H1 (cell line): Measurements from ENCODE around the gene KRT24. TPM values are rescaled to one million over a fixed set of nuclear protein-coding genes. Genes with fewer than 3 reads are reported as not detected.
"Not testable (repeated sequence)": the region's sequence is repeated elsewhere in the genome, so short reads cannot be mapped to it uniquely, and the experiment has no call there.

Experiments used
- CTCF ChIA-PET: fragments of 300-600 bp; sonication (Branson Sonifier 250); formaldehyde crosslinking; loops from one replicate; lab custom pipeline; 2021; ENCODE audit not compliant: partially characterized antibody; lab: Charles Lee
- POLR2A ChIA-PET: fragments of 300-600 bp; sonication (Branson Sonifier 250); formaldehyde crosslinking; loops from one replicate; lab custom pipeline; 2021; ENCODE audit warnings: inconsistent platforms; ENCODE audit not compliant: partially characterized antibody; lab: Charles Lee
- DNase-seq, 2 experiments: peaks; one replicate each; pipeline versions ENCODE4 v3.0.0 to v3.0.0-alpha.2; 2010 to 2022; ENCODE audit warnings: low spot score in 2 of 2, low read depth in 1 of 2, mixed read lengths in 1 of 2
- FAIRE-seq: peaks from 2 replicates; lab custom pipeline; 2011; peaks lifted over from hg19 to GRCh38; lab: Jason Lieb, UNC
- H2AFZ ChIP-seq: 2 replicates; pipeline ENCODE4 v1.8.1; 2012; ENCODE audit warnings: low read length, inconsistent platforms
- H2AK5ac ChIP-seq: 2 replicates; pipeline ENCODE4 v1.6.1; 2013; ENCODE audit warnings: low read depth, low read length
- H2BK120ac ChIP-seq: replicated peaks from 2 replicates; pipeline ENCODE3; 2013; ENCODE audit warnings: low read depth, low read length, inconsistent platforms
- H2BK12ac ChIP-seq: 2 replicates; pipeline ENCODE4 v1.6.1; 2013; ENCODE audit warnings: low read depth, low read length
- H2BK15ac ChIP-seq: 2 replicates; pipeline ENCODE4 v1.6.1; 2013; ENCODE audit warnings: low read length
- H2BK20ac ChIP-seq: 2 replicates; pipeline ENCODE4 v1.6.1; 2013; ENCODE audit warnings: low read length
- H2BK5ac ChIP-seq: 2 replicates; pipeline ENCODE4 v1.6.1; 2013; ENCODE audit warnings: low read depth, low read length
- H3K14ac ChIP-seq: 2 replicates; pipeline ENCODE4 v1.6.1; 2013; ENCODE audit warnings: inconsistent platforms; ENCODE audit not compliant: insufficient read length
- H3K18ac ChIP-seq: 2 replicates; pipeline ENCODE4 v1.6.1; 2013; ENCODE audit warnings: low read length; ENCODE audit errors: extremely low read depth
- H3K23ac ChIP-seq: 2 replicates; pipeline ENCODE4 v1.6.1; 2013; ENCODE audit warnings: inconsistent platforms; ENCODE audit not compliant: insufficient read length
- H3K23me2 ChIP-seq: 2 replicates; pipeline ENCODE4 v1.6.1; 2013; ENCODE audit warnings: low read depth, low read length
- H3K27ac ChIP-seq: 2 replicates; pipeline ENCODE4 v1.6.1; 2011; ENCODE audit warnings: low read depth, low read length, inconsistent platforms
- H3K27me3 ChIP-seq, 4 experiments: replicated peaks in 1 of 4; 1 replicate in 1 of 4; 2 replicates in 3 of 4; pipeline versions ENCODE4 v1.6.1 to v1.8.1; 2011 to 2013; ENCODE audit warnings: low read length in 3 of 4, mild to moderate bottlenecking in 3 of 4, inconsistent platforms in 2 of 4, mixed read lengths in 2 of 4, moderate library complexity in 1 of 4; ENCODE audit not compliant: control insufficient read depth in 3 of 4, insufficient read depth in 3 of 4; ENCODE audit errors: extremely low read depth in 1 of 4
- H3K36me3 ChIP-seq, 4 experiments: 2 replicates each; pipeline versions ENCODE4 v1.6.1 to v1.8.1; 2011 to 2013; ENCODE audit warnings: mild to moderate bottlenecking in 4 of 4, low read length in 3 of 4, moderate library complexity in 2 of 4, control low read depth in 1 of 4, inconsistent platforms in 1 of 4; ENCODE audit not compliant: insufficient read depth in 4 of 4, control insufficient read depth in 2 of 4
- H3K4ac ChIP-seq: replicated peaks from 2 replicates; pipeline ENCODE3; 2013; ENCODE audit warnings: low read length, low read depth, mixed read lengths, inconsistent platforms; ENCODE audit not compliant: insufficient read length
- H3K4me1 ChIP-seq, 4 experiments: replicated peaks in 1 of 4; 1 replicate in 1 of 4; 2 replicates in 3 of 4; pipeline versions ENCODE4 v1.6.1 to v1.8.1; 2011 to 2013; ENCODE audit warnings: low read length in 3 of 4, inconsistent platforms in 2 of 4, mixed read lengths in 1 of 4; ENCODE audit not compliant: insufficient read depth in 4 of 4, control insufficient read depth in 3 of 4
- H3K4me2 ChIP-seq, 2 experiments: 2 replicates each; pipeline versions ENCODE4 v1.6.1 to v1.8.1; 2011 to 2013; ENCODE audit warnings: low read depth in 2 of 2, low read length in 2 of 2, control low read depth in 1 of 2, inconsistent platforms in 1 of 2, mild to moderate bottlenecking in 1 of 2; ENCODE audit not compliant: insufficient read depth in 1 of 2
- H3K4me3 ChIP-seq, 4 experiments: fragments of 200-600, 300-600 bp in 1 of 4; sonication (generic), shearing (Covaris generic), sonication (Bioruptor Twin) in 1 of 4; 2 replicates each; pipeline versions ENCODE4 v1.5.1 to v1.8.1; 2011 to 2016; ENCODE audit warnings: low read length in 4 of 4, low read depth in 3 of 4, control low read depth in 2 of 4, inconsistent platforms in 2 of 4, mild to moderate bottlenecking in 2 of 4, mixed read lengths in 1 of 4, moderate library complexity in 1 of 4; ENCODE audit not compliant: insufficient read depth in 2 of 4; ENCODE audit errors: extremely low read depth in 1 of 4
- H3K56ac ChIP-seq: replicated peaks from 2 replicates; pipeline ENCODE3; 2013; ENCODE audit warnings: low read depth, mild to moderate bottlenecking, mixed read lengths, low read length, inconsistent platforms; ENCODE audit not compliant: insufficient read length
- H3K79me1 ChIP-seq: 2 replicates; pipeline ENCODE4 v1.6.1; 2013; ENCODE audit warnings: low read depth, low read length, control low read depth
- H3K79me2 ChIP-seq, 2 experiments: 2 replicates each; pipeline versions ENCODE4 v1.6.1 to v1.8.1; 2012 to 2013; ENCODE audit warnings: low read length in 2 of 2, mild to moderate bottlenecking in 2 of 2, inconsistent platforms in 1 of 2; ENCODE audit not compliant: insufficient read depth in 2 of 2, control insufficient read depth in 1 of 2
- H3K9ac ChIP-seq, 4 experiments: replicated peaks in 1 of 4; 1 replicate in 1 of 4; 2 replicates in 3 of 4; pipeline versions ENCODE4 v1.6.1 to v1.8.1; 2011 to 2013; ENCODE audit warnings: low read depth in 3 of 4, low read length in 3 of 4, control low read depth in 2 of 4, mild to moderate bottlenecking in 2 of 4, moderate library complexity in 2 of 4, inconsistent platforms in 1 of 4; ENCODE audit errors: extremely low read depth in 1 of 4
- H3K9me3 ChIP-seq, 2 experiments: 2 replicates each; pipeline versions ENCODE4 v1.6.1 to v1.8.1; 2012 to 2013; ENCODE audit warnings: mild to moderate bottlenecking in 2 of 2, moderate library complexity in 2 of 2, control low read depth in 1 of 2, inconsistent platforms in 1 of 2, low read depth in 1 of 2, low read length in 1 of 2, mixed read lengths in 1 of 2; ENCODE audit not compliant: insufficient read depth in 2 of 2
- H4K20me1 ChIP-seq, 2 experiments: replicated peaks in 1 of 2; 2 replicates each; pipeline versions ENCODE3 to v1.8.1; 2011 to 2013; ENCODE audit warnings: inconsistent platforms in 2 of 2, low read length in 2 of 2, mild to moderate bottlenecking in 1 of 2; ENCODE audit not compliant: insufficient read depth in 2 of 2, control insufficient read depth in 1 of 2
- H4K5ac ChIP-seq: 2 replicates; pipeline ENCODE4 v1.6.1; 2013; ENCODE audit warnings: low read length, low read depth, mixed read lengths, inconsistent platforms; ENCODE audit not compliant: insufficient read length
- H4K8ac ChIP-seq: 2 replicates; pipeline ENCODE4 v1.8.0; 2013; ENCODE audit warnings: mild to moderate bottlenecking, moderate library complexity, low read length, inconsistent platforms; ENCODE audit not compliant: insufficient read depth; ENCODE audit errors: extremely low read depth
- H4K91ac ChIP-seq: replicated peaks from 2 replicates; pipeline ENCODE3; 2013; ENCODE audit warnings: low read length, mixed read lengths, inconsistent platforms; ENCODE audit not compliant: insufficient read length
- FOSL1 ChIP-seq: IDR thresholded peaks from 2 replicates; pipeline ENCODE4 v1.6.1; 2011; ENCODE audit warnings: mild to moderate bottlenecking, low read depth, low read length, moderate library complexity; ENCODE audit not compliant: insufficient read depth
- SUZ12 ChIP-seq: fragments of 200-600 bp; sonication (generic); IDR thresholded peaks from 2 replicates; pipeline ENCODE4 v1.6.1; 2012; ENCODE audit warnings: mild to moderate bottlenecking, inconsistent platforms, low read length, moderate library complexity, mixed read lengths
- TEAD4 ChIP-seq: IDR thresholded peaks from 2 replicates; pipeline ENCODE4 v1.6.1; 2012; ENCODE audit warnings: low read depth, low read length, inconsistent platforms, mixed read lengths
- WGBS, 2 experiments: shearing (Covaris generic) in 1 of 2; methylation state at CpG; one replicate each; pipeline versions ENCODE4 v1.1.6 to v1.1.7; 2013 to 2015; ENCODE audit warnings: low lambda C conversion rate in 2 of 2, mixed read lengths in 2 of 2, inconsistent platforms in 1 of 2, low coverage in 1 of 2, missing lambda C conversion rate in 1 of 2; ENCODE audit not compliant: insufficient replicate concordance in 2 of 2, insufficient coverage in 1 of 2, insufficient read length in 1 of 2; ENCODE audit errors: extremely low coverage in 1 of 2, missing lambda C conversion rate in 1 of 2; 5-methylcytosine and 5-hydroxymethylcytosine counted together
- polyA plus RNA-seq, 7 experiments: library from polyadenylated mRNA; depleted of rRNA in 3 of 7; stranded (reverse) in 5 of 7; unstranded in 2 of 7; fragments of >200 nt in 5 of 7; fragments of 200-250 nt in 2 of 7; gene quantifications; 1 replicate in 5 of 7; 2 replicates in 1 of 7; 4 replicates in 1 of 7; pipeline versions ENCODE4 v1.2.1 to v1.2.3, GENCODE V29; 2011 to 2013; ENCODE audit warnings: missing spikeins in 2 of 7, mixed read lengths in 2 of 7
- total RNA-seq: library from RNA; stranded (reverse); fragmentation: NEBNext Ultra II Directional; extraction: Animal tissue kit (Norgen Biotek cat#: 25700); gene quantifications from 2 replicates; pipeline ENCODE4 v1.2.1, GENCODE V29; 2021

The KRT24 gene
- total and polyA plus RNA-seq, 2 of the 8 experiments (the other 6 are each of a cell fraction or from before 2014, with no cell fraction given): not detected

- no peak for TF ChIP-seq TEAD4
- no peak for TF ChIP-seq SUZ12
- no peak for TF ChIP-seq FOSL1
These were observed 46.8 kb upstream of the KRT24 start (continued) for GRCh38 chr17:40750391-40750790.

GRCh38 chr17:40748666-40749065, 45.1 kb upstream of the KRT24 start:
- H4K20me1 ChIP-seq, H3K9me3 ChIP-seq, H2BK5ac ChIP-seq, H2BK12ac ChIP-seq, H2BK120ac ChIP-seq, H2AFZ ChIP-seq, H3K27me3 ChIP-seq, H3K23me2 ChIP-seq, DNase-seq, H4K5ac ChIP-seq, H2BK20ac ChIP-seq, H3K4me3 ChIP-seq, H3K79me1 ChIP-seq, POLR2A ChIA-PET, H3K14ac ChIP-seq, H3K4me1 ChIP-seq, H3K4me2 ChIP-seq, H3K4ac ChIP-seq, H3K36me3 ChIP-seq, H4K91ac ChIP-seq, H3K18ac ChIP-seq, H2BK15ac ChIP-seq, CTCF ChIA-PET, H3K56ac ChIP-seq, H3K9ac ChIP-seq, H3K27ac ChIP-seq, H2AK5ac ChIP-seq, H3K79me2 ChIP-seq, H3K23ac ChIP-seq, H4K8ac ChIP-seq, FAIRE-seq: not testable (repeated sequence)
- 77% methylated on average over 1 of the region's 1 CpG; no CpG with 5 or more reads in 1 of the 2 experiments for WGBS, 2 experiments
